OCI-LY3 (cell line): ENCODE results near the gene FAM83G.

Experiments used
- H2AFZ ChIP-seq: fragments of 200-600, 300-600 bp; shearing (Covaris generic); 2 replicates; pipeline ENCODE4 v1.6.0; 2014; ENCODE audit warnings: antibody characterized with exemption, low read depth, low read length
- H3K27ac ChIP-seq: fragments of 200-600, 300-600 bp; sonication (generic); 2 replicates; pipeline ENCODE4 v1.5.1; 2014; ENCODE audit warnings: mild to moderate bottlenecking, low read length, moderate library complexity, mixed read lengths
- H3K27me3 ChIP-seq: fragments of 200-600, 300-600 bp; sonication (generic); 2 replicates; pipeline ENCODE4 v1.6.1; 2014; ENCODE audit warnings: low read depth, low read length, mixed read lengths
- H3K36me3 ChIP-seq: fragments of 200-600, 300-600 bp; sonication (generic); replicated peaks from 2 replicates; pipeline ENCODE3; 2014; ENCODE audit warnings: low read depth, low read length, mixed read lengths
- H3K4me1 ChIP-seq: fragments of 300-600, 200-600 bp; sonication (generic); 2 replicates; pipeline ENCODE4 v1.6.1; 2014; ENCODE audit warnings: low read length, mixed read lengths
- H3K4me2 ChIP-seq: fragments of 200-600, 300-600 bp; sonication (generic); 2 replicates; pipeline ENCODE4 v1.6.1; 2014; ENCODE audit warnings: low read length, mixed read lengths
- H3K4me3 ChIP-seq: fragments of 300-600, 200-600 bp; sonication (generic); 2 replicates; pipeline ENCODE4 v1.5.1; 2014; ENCODE audit warnings: antibody characterized with exemption, mild to moderate bottlenecking, low read length, moderate library complexity
- H3K79me2 ChIP-seq: fragments of 300-600, 200-600 bp; shearing (Covaris generic); 2 replicates; pipeline ENCODE4 v1.6.1; 2014; ENCODE audit warnings: mild to moderate bottlenecking, low read length, mixed read lengths
- H3K9ac ChIP-seq: fragments of 300-600, 200-600 bp; shearing (Covaris generic); 2 replicates; pipeline ENCODE4 v1.6.0; 2014; ENCODE audit warnings: mild to moderate bottlenecking, low read length, moderate library complexity
- H3K9me3 ChIP-seq: fragments of 200-600, 300-600 bp; shearing (Covaris generic); 2 replicates; pipeline ENCODE4 v1.6.1; 2014; ENCODE audit warnings: low read length, mixed read lengths; ENCODE audit not compliant: insufficient read depth
- H4K20me1 ChIP-seq: fragments of 200-600, 300-600 bp; sonication (generic); 2 replicates; pipeline ENCODE4 v1.6.1; 2016; ENCODE audit warnings: low read length, mixed read lengths; ENCODE audit not compliant: insufficient read depth
- CTCF ChIP-seq: fragments of 200-600, 300-600 bp; sonication (generic); IDR thresholded peaks from 2 replicates; pipeline ENCODE4 v1.5.1; 2014; ENCODE audit warnings: antibody characterized with exemption, low read length, low read depth
- EZH2phosphoT487 ChIP-seq: fragments of 200-600 bp; shearing (Covaris generic); IDR thresholded peaks from 2 replicates; pipeline ENCODE4 v1.6.1; 2018; ENCODE audit warnings: antibody characterized with exemption, mixed run types, low read depth

Gene FAM83G

DNA sequence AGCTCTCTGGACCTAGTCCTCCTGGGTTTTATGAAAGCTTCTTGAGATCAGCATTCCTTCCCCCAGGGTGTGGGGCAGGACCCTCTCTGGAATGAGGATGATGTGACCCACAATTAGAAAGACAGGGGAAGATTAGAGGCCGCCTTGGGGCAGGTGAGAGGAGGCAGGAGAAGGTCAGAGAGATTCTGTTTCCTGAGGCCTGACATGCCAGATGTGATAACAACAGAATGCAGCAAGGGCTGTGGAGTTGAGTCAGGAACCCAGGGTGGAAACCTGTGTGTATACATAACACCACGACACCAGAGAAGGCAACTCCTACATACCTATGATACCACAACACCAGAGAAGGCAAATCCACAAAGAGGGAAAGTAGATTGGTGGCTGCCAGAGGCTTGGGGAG is 58.0 kb downstream of the FAM83G start:
- Histone ChIP-seq H4K20me1 (no peaks in the 10 kb centered on the region), H3K4me2 (no peak overlapping the region), H3K4me3 (no peak overlapping the region), H3K4me1 (no peaks in the 10 kb centered on the region), H3K36me3 (no peaks in the 10 kb centered on the region), H3K79me2 (no peaks in the 10 kb centered on the region), H3K9me3 (no peaks in the 10 kb centered on the region), H3K27ac (no peak overlapping the region), H2AFZ (no peak overlapping the region), H3K9ac (no peak overlapping the region), H3K27me3 (no peaks in the 10 kb centered on the region)
- TF ChIP-seq EZH2phosphoT487 (no peak), CTCF (no peak)

DNA sequence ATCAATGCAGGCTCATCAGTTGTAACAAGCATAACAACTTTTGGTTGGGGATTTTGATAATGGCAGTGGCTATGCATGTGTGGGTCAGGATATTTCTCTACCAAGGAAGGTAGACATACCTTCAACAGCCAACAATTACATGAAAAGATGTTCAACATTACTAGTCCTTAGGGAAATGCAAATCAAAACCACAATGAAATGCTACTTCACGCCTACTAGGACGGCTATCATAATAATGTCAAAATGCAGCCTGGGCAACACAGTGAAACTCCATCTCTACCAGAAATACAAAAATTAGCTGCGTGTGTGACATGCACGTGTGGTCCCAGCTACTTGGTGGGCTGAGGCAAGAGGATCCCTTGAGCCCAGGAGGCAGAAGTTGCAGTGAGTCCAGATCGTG is 59.9 kb downstream of the FAM83G start:
- H3K79me2 ChIP-seq = no peaks in the 10 kb centered on the region
- no peaks in the 10 kb centered on the region for H4K20me1 ChIP-seq
- H3K36me3 ChIP-seq = no peaks in the 10 kb centered on the region
- no peak overlapping the region for H3K9ac ChIP-seq
- no peak overlapping the region for H3K27ac ChIP-seq
- H2AFZ ChIP-seq = no peak overlapping the region
- H3K9me3 ChIP-seq = no peaks in the 10 kb centered on the region
- H3K4me1 ChIP-seq = no peaks in the 10 kb centered on the region
- no peaks in the 10 kb centered on the region for H3K27me3 ChIP-seq
- TF ChIP-seq CTCF = no peak
- no peak for TF ChIP-seq EZH2phosphoT487
- H3K4me3 ChIP-seq = no peak overlapping the region
- H3K4me2 ChIP-seq = no peak overlapping the region

DNA sequence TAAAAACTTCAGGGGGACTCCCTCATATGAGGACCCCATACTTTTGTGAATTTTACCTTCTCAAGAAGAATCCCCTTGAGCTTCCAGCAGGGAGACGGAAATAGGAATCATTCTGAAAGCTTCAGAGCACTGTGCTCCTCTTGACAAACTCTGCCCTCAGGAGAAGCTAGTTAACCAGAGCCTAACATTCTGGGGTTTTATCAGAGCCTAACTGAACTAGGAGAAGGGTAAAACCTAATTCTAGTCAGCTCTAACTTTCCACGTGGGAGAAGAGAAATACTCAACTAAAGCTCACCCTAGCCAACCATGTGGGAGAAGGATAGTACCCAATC is 65.9 kb downstream of the FAM83G start:
- H3K4me1 ChIP-seq = no peaks in the 10 kb centered on the region
- H4K20me1 ChIP-seq = no peaks in the 10 kb centered on the region
- H3K9ac ChIP-seq = no peak overlapping the region
- H3K36me3 ChIP-seq = no peaks in the 10 kb centered on the region
- H3K27ac ChIP-seq = no peak overlapping the region
- H3K9me3 ChIP-seq = no peaks in the 10 kb centered on the region
- H3K4me2 ChIP-seq = no peak overlapping the region
- H3K27me3 ChIP-seq = no peaks in the 10 kb centered on the region
- H2AFZ ChIP-seq = no peak overlapping the region; the same call in 1 of the 2 replicates
- TF ChIP-seq EZH2phosphoT487 = no peak
- no peak for TF ChIP-seq CTCF
- no peaks in the 10 kb centered on the region for H3K79me2 ChIP-seq
- H3K4me3 ChIP-seq = no peak overlapping the region

DNA sequence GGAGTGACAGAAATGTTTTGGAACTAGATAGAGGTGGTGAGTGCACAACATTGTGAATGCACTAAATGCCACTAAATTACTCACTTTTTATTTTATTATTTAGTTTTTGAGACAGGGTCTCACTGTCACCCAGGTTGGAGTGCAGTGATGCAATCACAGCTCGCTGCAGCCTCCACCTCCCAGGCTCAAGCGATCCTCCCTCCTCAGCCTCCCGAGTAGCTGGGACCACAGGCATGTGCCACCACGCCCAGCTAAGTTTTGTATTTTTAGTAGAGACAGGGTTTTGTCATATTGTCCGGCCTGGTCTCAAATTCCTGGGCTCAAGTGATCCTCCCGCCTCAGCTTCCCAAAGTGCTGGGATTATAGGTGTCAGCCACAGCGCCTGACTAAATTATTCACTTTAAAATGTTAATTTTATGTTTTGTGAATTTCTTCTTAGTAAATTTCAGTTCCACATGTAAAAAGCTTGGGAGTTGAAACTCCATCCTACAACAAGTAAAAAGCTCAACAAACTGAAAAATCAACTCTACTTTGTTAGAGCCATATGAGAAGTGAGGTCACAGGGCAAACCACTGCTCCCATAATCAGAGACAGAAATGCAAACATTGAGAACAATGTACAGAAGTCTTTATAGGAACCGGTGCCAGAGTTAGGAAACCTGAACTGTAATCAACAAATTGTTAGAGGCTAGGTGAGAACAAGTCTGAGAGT is 66.4 kb downstream of the FAM83G start:
- H3K36me3 ChIP-seq = no peaks in the 10 kb centered on the region
- no peak overlapping the region for H3K27ac ChIP-seq
- no peaks in the 10 kb centered on the region for H3K27me3 ChIP-seq
- TF ChIP-seq CTCF = no peak
- TF ChIP-seq EZH2phosphoT487 = no peak
- no peak overlapping the region for H3K4me3 ChIP-seq
- no peak overlapping the region for H3K9ac ChIP-seq
- no peaks in the 10 kb centered on the region for H4K20me1 ChIP-seq
- no peak overlapping the region for H2AFZ ChIP-seq
- no peaks in the 10 kb centered on the region for H3K79me2 ChIP-seq
- H3K4me2 ChIP-seq = no peak overlapping the region
- peaks cover 5% of the 10 kb centered on the region; the same call in 1 of the 2 replicates for H3K4me1 ChIP-seq
- no peaks in the 10 kb centered on the region for H3K9me3 ChIP-seq
